ENCODE measurements around the gene KNDC1. TPM values are rescaled to one million over a fixed set of nuclear protein-coding genes. Genes with fewer than 3 reads are reported as not detected.

Gene KNDC1
- total RNA-seq, 3 donors from 2014 or later, result 0.14 to 0.60 (median 0.32) TPM

DNA sequence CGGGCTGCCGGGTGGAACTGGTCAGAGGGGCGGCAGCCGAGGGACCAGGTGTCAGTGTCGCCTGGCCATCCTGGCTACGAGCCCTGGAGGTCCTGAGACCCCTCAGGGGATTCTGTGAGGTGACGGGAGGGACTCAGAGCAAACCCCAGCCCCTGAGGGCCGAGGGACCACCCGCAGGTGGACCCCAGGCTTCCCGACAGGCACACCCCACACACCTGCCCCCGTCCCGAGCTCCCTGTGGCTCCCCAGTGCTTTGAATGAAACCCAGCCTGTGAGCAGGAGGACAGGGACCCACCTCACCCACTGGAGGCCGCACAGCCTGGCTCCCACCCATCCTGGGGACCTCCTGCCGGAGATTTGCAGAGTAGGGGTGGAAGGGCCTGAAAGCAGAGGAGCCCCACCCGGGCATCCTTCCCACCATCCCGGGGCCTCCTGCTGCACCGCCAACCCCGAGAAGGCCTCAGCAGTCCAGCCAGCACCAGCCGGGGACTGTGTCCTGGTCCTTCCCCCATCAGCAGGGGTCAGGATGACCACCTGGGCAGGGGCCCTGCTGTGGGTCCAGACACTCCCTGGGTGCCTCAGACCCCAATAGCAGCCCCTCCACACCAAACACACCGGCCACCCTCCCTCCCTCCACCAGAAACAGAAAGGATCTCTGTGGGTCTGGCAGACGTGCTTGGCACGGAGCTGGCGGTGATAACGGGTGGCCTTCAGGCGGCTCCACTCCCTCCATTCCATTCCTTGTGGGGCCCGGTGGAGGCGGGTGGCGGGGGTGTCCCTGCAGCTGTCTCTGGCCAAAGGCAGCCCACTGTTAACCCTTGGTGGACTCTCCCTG, 91.6 kb downstream of the KNDC1 start:
- Histone ChIP-seq H3K4me1 (ENCODE audit: low read depth) (no peaks in the 10 kb centered on the region), H3K36me3 (ENCODE audit: low read depth) (no peaks in the 10 kb centered on the region), H3K9me3 (no peaks in the 10 kb centered on the region), H3K4me3 (no peak overlapping the region)
- ATAC-seq (no peak), DNase-seq (no peak)
- TF ChIP-seq, protein P1, sequence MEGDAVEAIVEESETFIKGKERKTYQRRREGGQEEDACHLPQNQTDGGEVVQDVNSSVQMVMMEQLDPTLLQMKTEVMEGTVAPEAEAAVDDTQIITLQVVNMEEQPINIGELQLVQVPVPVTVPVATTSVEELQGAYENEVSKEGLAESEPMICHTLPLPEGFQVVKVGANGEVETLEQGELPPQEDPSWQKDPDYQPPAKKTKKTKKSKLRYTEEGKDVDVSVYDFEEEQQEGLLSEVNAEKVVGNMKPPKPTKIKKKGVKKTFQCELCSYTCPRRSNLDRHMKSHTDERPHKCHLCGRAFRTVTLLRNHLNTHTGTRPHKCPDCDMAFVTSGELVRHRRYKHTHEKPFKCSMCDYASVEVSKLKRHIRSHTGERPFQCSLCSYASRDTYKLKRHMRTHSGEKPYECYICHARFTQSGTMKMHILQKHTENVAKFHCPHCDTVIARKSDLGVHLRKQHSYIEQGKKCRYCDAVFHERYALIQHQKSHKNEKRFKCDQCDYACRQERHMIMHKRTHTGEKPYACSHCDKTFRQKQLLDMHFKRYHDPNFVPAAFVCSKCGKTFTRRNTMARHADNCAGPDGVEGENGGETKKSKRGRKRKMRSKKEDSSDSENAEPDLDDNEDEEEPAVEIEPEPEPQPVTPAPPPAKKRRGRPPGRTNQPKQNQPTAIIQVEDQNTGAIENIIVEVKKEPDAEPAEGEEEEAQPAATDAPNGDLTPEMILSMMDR (IDR thresholded peaks at IDR 0.05), result no peak
- intact Hi-C loops (cut with DNase I, micrococcal nuclease), result no loop called here

DNA sequence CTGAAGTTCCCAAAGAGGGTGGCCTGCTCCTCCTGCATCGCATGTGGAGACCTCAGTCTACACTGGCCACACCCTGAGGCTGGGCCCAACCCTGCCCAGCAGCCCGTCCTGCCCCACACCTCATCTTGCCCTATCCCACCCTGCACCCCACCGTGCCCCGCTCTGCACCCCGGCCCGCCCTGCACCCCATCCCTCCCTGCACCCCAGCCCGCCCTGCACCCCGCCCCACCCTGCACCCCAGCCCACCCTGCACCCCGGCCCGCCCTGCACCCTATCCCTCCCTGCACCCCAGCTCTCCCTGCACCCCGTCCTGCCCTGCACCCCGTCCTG, 92.2 kb downstream of the KNDC1 start:
- TF ChIP-seq, protein P1 (IDR thresholded peaks at IDR 0.05), result no peak
- no peak for ATAC-seq
- intact Hi-C loops (cut with DNase I, micrococcal nuclease), result no loop called here
- H3K36me3 ChIP-seq (ENCODE audit: low read depth), result no peaks in the 10 kb centered on the region
- no peak for DNase-seq
- no peak overlapping the region for H3K4me3 ChIP-seq
- peaks cover 3% of the 10 kb centered on the region for H3K4me1 ChIP-seq (ENCODE audit: low read depth)
- no peaks in the 10 kb centered on the region for H3K9me3 ChIP-seq

DNA sequence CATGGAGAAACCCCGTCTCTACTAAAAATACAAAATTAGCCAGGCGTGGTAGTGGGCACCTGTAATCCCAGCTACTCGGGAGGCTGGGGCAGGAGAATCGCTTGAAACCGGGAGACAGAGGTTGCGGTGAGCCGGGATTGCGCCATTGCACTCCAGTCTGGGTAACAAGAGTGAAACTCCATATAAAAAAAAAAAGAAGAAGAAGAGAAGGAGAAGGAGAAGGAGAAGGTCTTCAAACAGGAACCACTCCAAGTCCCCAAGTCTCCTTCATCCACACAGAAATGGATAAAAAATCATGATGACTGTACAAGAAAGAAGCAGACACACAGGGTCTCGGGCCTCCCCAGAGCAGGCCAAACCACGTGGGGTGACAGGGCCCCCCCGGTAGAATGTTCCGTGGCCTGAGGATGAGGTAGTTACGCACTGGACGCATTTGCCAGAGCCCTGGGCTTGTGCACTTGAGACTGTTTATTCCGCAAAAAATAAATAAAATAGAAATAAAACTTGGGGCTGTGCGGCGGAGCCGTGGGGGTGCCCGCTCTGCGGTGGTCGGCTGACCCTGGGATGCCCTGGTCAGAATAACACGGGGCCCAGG, 93.4 kb downstream of the KNDC1 start:
- H3K4me1 ChIP-seq (ENCODE audit: low read depth), result peaks cover 13% of the 10 kb centered on the region
- intact Hi-C loops (cut with DNase I, micrococcal nuclease), result no loop called here
- no peaks in the 10 kb centered on the region for H3K9me3 ChIP-seq
- no peaks in the 10 kb centered on the region for H3K36me3 ChIP-seq (ENCODE audit: low read depth)
- ATAC-seq (no peak), DNase-seq (no peak)
- TF ChIP-seq, protein P1 (IDR thresholded peaks at IDR 0.05), result no peak
- H3K4me3 ChIP-seq, result no peak overlapping the region

DNA sequence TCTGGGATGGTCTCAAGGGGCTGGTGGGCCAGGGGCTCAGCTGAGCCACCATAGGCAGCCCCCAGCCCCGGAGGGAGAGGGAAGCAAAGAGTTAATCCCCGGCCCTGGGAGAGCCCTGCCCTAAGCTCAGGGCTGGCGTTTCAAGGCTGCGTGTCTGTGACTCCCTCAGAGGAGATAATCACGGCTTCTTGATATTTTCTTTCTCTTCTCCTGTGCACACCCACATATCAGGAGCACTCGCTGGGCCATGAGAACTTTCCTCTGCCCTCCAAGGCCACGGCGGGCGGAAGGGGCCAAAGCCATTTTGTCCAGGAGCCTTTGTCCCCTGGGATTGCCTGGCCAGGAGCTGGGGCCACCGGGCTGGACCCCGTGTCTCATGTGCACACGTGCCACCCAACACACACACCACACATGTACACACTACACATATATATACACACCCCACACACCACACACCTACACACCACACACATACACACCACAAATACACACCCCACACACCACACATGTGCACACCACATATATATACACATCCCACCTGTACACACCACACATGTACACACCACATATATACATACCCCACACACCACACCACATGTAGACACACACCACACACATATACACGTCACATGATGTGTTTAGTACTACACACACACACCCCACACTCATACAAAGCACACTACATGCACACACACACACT, 94.6 kb downstream of the KNDC1 start:
- H3K9me3 ChIP-seq, result no peaks in the 10 kb centered on the region
- no peak overlapping the region for H3K4me3 ChIP-seq
- intact Hi-C loops (cut with DNase I, micrococcal nuclease), result no loop called here
- DNase-seq, result no peak
- ATAC-seq, result no peak
- no peaks in the 10 kb centered on the region for H3K36me3 ChIP-seq (ENCODE audit: low read depth)
- TF ChIP-seq, protein P1 (IDR thresholded peaks at IDR 0.05), result no peak
- peaks cover 19% of the 10 kb centered on the region for H3K4me1 ChIP-seq (ENCODE audit: low read depth)

DNA sequence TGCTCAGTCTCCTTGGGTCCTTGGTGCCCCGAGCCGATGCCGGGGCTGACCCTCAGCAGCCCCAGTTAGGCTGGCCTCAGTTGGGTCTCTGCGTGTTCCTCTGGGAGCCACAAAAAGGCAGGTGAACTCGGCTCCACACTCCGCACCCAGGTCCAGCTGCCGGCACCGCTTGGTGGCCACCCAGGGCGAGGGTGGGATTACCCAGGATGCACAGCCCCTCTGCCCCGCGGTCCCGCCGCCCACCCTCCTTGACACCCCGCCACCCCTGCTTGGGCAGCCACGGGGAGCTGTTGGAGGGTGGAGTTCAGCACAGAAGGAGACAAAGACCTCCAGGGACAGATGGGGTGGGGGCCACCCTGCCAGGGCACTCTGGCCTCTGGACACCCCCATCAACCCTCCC, 95.3 kb downstream of the KNDC1 start:
- Histone ChIP-seq H3K36me3 (ENCODE audit: low read depth) (no peaks in the 10 kb centered on the region), H3K4me3 (no peak overlapping the region), H3K4me1 (ENCODE audit: low read depth) (peaks cover 19% of the 10 kb centered on the region), H3K9me3 (no peaks in the 10 kb centered on the region)
- TF ChIP-seq, protein P1 (IDR thresholded peaks at IDR 0.05), result no peak
- intact Hi-C loops (cut with DNase I, micrococcal nuclease), result no loop called here
- DNase-seq, result no peak
- ATAC-seq, result no peak

Measured in mucosa of descending colon (tissue), 3 donors.